22Rv1 (cell line): ENCODE results near the gene LSMEM2.

Experiments
- H3K27ac ChIP-seq: fragments of 450-650 bp; 2 replicates; pipeline ENCODE4 v1.5.1; 2017
- CTCF ChIP-seq: fragments of 450-650 bp; IDR thresholded peaks from 2 replicates; pipeline ENCODE4 v1.5.1; 2017; ENCODE audit warnings: mild to moderate bottlenecking
- ZFX ChIP-seq: fragments of 450-650 bp; IDR thresholded peaks from 2 replicates; pipeline ENCODE4 v1.6.1; 2017; ENCODE audit warnings: antibody characterized with exemption, borderline replicate concordance

Gene LSMEM2

GRCh38 chr3:50254577-50255250 is 24.2 kb upstream of the LSMEM2 start:
- TF ChIP-seq ZFX (no peak), CTCF (no peak)
- no peak overlapping the region for H3K27ac ChIP-seq

GRCh38 chr3:50255251-50255615 is 23.7 kb upstream of the LSMEM2 start:
- no peak overlapping the region for H3K27ac ChIP-seq

GRCh38 chr3:50256978-50257890 is 21.7 kb upstream of the LSMEM2 start:
- H3K27ac ChIP-seq = no peak overlapping the region
- TF ChIP-seq ZFX = no peak
- peak; percentile 87 for TF ChIP-seq CTCF

More at GRCh38 chr3:50255251-50255615, 23.7 kb upstream of the LSMEM2 start:
- TF ChIP-seq ZFX (no peak), CTCF (no peak)

- TF ChIP-seq CTCF = no peak
- no peak for TF ChIP-seq ZFX
- 0 out of 2 replicates have a peak overlapping the region, but pooled peaks have one; percentile 84 for H3K27ac ChIP-seq
Observed at GRCh38 chr3:50258029-50258680, 20.7 kb upstream of the LSMEM2 start.

- H3K27ac ChIP-seq = peak overlapping the region; percentile 84
Observed at GRCh38 chr3:50258979-50259378, 19.9 kb upstream of the LSMEM2 start.

GRCh38 chr3:50259432-50260026 is 19.4 kb upstream of the LSMEM2 start:
- H3K27ac ChIP-seq = peak overlapping the region; percentile 84
- no peak for TF ChIP-seq CTCF
- no peak for TF ChIP-seq ZFX

More at GRCh38 chr3:50258979-50259378, 19.9 kb upstream of the LSMEM2 start:
- no peak for TF ChIP-seq CTCF
- TF ChIP-seq ZFX = no peak
